ENCODE data around the gene SYT4. TPM values are rescaled to one million over a fixed set of nuclear protein-coding genes. Genes with fewer than 3 reads are reported as not detected.

The SYT4 gene
- total and polyA plus RNA-seq, 4 experiments from 2014 or later: not detected

DNA sequence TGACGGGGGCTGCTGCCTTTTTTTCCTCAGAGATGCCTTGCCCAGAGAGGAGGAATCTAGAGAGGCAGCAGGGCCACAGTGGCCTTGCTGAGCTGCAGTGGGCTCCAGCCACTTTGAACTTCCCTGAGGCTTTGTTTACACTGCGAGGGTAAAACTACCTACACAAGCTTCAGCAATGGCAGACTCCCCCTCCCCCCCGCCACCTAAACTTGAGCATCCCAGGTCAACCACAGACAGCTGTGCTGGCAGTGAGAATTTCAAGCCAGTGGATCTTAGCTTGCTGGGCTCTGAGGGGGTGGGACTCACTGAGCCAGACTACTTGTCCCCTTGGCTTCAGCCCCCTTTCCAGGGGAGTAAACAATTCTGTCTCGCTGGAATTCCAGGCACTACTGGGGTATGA lies 11.8 kb downstream of the SYT4 start:
- intact Hi-C loops (cut with micrococcal nuclease): no loop called here
- POLR2A ChIA-PET (ENCODE audit: partially characterized antibody): no interaction called here
- H3K4me3 ChIP-seq (ENCODE audit: low read length in 2 of 2): no peak overlapping the region
- no peak overlapping the region for H3K27ac ChIP-seq (ENCODE audit: low read depth, low read length)
- H3K4me1 ChIP-seq (ENCODE audit: insufficient read depth, low read length): no peaks in the 10 kb centered on the region
- H3K27me3 ChIP-seq (ENCODE audit: insufficient read depth, low read length): no peaks in the 10 kb centered on the region
- no peak overlapping the region for H3K27ac Mint-ChIP-seq
- no peak for DNase-seq
- H3K9me3 Mint-ChIP-seq: peaks cover 4 to 25% (median 13%) of the 10 kb centered on the region in 8 donors
- H3K4me3 Mint-ChIP-seq: no peak overlapping the region
- H3K36me3 ChIP-seq (ENCODE audit: insufficient read depth, low read length): no peaks in the 10 kb centered on the region
- CTCF ChIA-PET (ENCODE audit: partially characterized antibody): no interaction called here
- H3K4me1 Mint-ChIP-seq: no peaks in the 10 kb centered on the region
- H3K36me3 Mint-ChIP-seq: peaks cover 0 to 1% of the 10 kb centered on the region in 2 donors
- no peaks in the 10 kb centered on the region for H3K27me3 Mint-ChIP-seq
- no peaks in the 10 kb centered on the region for H3K9me3 ChIP-seq (ENCODE audit: control insufficient read depth in 1 of 2, low read length in 2 of 2)

DNA sequence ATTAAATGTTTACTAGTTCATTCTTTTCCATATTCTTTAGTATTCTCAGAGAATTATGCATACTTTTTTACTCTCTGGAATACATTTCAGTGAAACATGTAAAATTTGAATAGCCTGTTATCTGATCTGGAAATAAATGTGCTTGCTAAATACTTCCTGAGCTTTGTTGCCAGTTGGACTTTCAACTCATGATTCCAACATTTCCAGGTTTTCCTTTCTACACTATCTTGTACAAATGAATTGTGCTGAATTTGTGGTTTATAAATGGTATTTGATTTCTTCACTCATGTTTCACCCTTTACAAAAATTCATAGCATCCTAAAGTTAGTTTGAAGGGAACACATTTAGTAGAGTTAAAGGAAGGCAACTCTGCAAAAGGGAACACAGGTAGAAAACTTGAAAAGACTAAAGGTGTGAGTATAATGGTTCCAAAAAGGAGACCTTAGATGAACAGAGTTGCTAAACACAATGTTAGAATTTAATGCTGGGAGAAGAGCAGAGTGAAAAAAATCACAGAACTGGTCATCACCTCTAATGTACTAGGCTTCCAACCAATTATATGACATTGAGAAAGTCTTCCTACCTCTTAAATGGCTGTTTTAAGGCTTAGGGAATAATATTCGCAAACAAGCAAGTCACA lies 28.6 kb downstream of the SYT4 start:
- CTCF ChIA-PET (ENCODE audit: partially characterized antibody): no interaction called here

DNA sequence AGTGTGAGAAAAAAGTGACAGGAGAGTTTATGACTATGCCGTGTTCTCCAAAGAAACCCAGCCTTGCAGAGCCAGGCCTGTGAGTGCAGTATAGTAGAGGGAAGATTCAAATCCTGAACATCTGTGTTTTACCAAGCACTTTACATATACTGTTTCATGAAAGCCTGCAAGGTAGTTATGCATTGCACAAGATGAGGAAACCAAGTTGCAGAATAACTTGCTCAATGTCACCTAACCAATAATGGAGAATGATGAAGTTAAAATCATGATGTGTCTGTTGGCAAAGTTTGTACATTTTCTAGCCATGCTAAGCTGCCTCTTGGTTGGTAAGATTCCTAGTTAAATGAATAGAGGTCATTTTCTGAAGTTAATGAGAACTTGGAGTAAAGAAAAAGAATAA lies 29.3 kb downstream of the SYT4 start:
- H3K4me3 Mint-ChIP-seq: no peak overlapping the region
- no peaks in the 10 kb centered on the region for H3K9me3 ChIP-seq (ENCODE audit: control insufficient read depth in 1 of 2, low read length in 2 of 2)
- no peaks in the 10 kb centered on the region for H3K4me1 ChIP-seq (ENCODE audit: insufficient read depth, low read length)
- no peaks in the 10 kb centered on the region for H3K4me1 Mint-ChIP-seq
- no peak overlapping the region for H3K4me3 ChIP-seq (ENCODE audit: low read length in 2 of 2)
- no peak overlapping the region for H3K27ac Mint-ChIP-seq
- no peak for DNase-seq
- no peak overlapping the region for H3K27ac ChIP-seq (ENCODE audit: low read depth, low read length)
- H3K36me3 Mint-ChIP-seq: no peaks in the 10 kb centered on the region
- intact Hi-C loops (cut with micrococcal nuclease): no loop called here
- ChIA-PET CTCF (ENCODE audit: partially characterized antibody) (no interaction called here), POLR2A (ENCODE audit: partially characterized antibody) (no interaction called here)
- no peaks in the 10 kb centered on the region for H3K36me3 ChIP-seq (ENCODE audit: insufficient read depth, low read length)
- no peaks in the 10 kb centered on the region for H3K27me3 Mint-ChIP-seq
- no peaks in the 10 kb centered on the region for H3K27me3 ChIP-seq (ENCODE audit: insufficient read depth, low read length)
- peaks cover 0 to 11% (median 4%) of the 10 kb centered on the region in 8 donors for H3K9me3 Mint-ChIP-seq

More for the DNA sequence above, 28.6 kb downstream of the SYT4 start:
- H3K4me3 ChIP-seq (ENCODE audit: low read length in 2 of 2): no peak overlapping the region
- no peaks in the 10 kb centered on the region for H3K9me3 ChIP-seq (ENCODE audit: control insufficient read depth in 1 of 2, low read length in 2 of 2)
- H3K27me3 ChIP-seq (ENCODE audit: insufficient read depth, low read length): no peaks in the 10 kb centered on the region
- DNase-seq: no peak
- peaks cover 0 to 9% (median 4%) of the 10 kb centered on the region in 8 donors for H3K9me3 Mint-ChIP-seq
- no peaks in the 10 kb centered on the region for H3K36me3 Mint-ChIP-seq
- no peaks in the 10 kb centered on the region for H3K36me3 ChIP-seq (ENCODE audit: insufficient read depth, low read length)
- intact Hi-C loops (cut with micrococcal nuclease): no loop called here
- H3K27me3 Mint-ChIP-seq: no peaks in the 10 kb centered on the region
- H3K4me3 Mint-ChIP-seq: no peak overlapping the region
- no peaks in the 10 kb centered on the region for H3K4me1 Mint-ChIP-seq
- H3K4me1 ChIP-seq (ENCODE audit: insufficient read depth, low read length): no peaks in the 10 kb centered on the region
- H3K27ac ChIP-seq (ENCODE audit: low read depth, low read length): no peak overlapping the region
- H3K27ac Mint-ChIP-seq: no peak overlapping the region
- POLR2A ChIA-PET (ENCODE audit: partially characterized antibody): no interaction called here

DNA sequence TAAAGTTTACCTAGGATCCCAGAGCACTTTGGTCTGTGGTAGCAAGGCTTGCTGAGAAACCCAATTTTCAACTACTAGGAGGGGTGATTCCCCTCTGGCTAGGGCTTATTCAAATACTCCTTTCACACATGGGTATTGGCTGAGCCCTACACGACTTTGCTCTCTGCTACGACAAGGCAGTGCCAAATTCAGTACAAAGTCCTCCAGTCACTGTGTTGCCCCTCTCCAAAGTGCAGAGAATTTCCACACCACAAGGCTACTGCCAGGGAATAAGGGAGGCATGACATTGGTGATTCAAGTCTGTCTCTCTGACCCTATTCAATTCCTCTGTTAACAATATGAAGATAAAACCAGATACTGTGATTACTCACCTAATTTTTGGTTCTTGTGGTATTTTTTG lies 38.9 kb downstream of the SYT4 start:
- H3K4me3 ChIP-seq (ENCODE audit: low read length in 2 of 2): no peak overlapping the region
- Mint-ChIP-seq H3K27me3 (no peaks in the 10 kb centered on the region), H3K4me1 (no peaks in the 10 kb centered on the region), H3K36me3 (no peaks in the 10 kb centered on the region), H3K4me3 (no peak overlapping the region), H3K9me3 (peaks cover 2 to 12% (median 7%) of the 10 kb centered on the region in 8 donors), H3K27ac (no peak overlapping the region)
- no peaks in the 10 kb centered on the region for H3K4me1 ChIP-seq (ENCODE audit: insufficient read depth, low read length)
- DNase-seq: no peak
- no peaks in the 10 kb centered on the region for H3K27me3 ChIP-seq (ENCODE audit: insufficient read depth, low read length)
- H3K36me3 ChIP-seq (ENCODE audit: insufficient read depth, low read length): no peaks in the 10 kb centered on the region
- ChIA-PET CTCF (ENCODE audit: partially characterized antibody) (no interaction called here), POLR2A (ENCODE audit: partially characterized antibody) (no interaction called here)
- H3K9me3 ChIP-seq (ENCODE audit: control insufficient read depth in 1 of 2, low read length in 2 of 2): no peaks in the 10 kb centered on the region
- intact Hi-C loops (cut with micrococcal nuclease): no loop called here
- H3K27ac ChIP-seq (ENCODE audit: low read depth, low read length): no peak overlapping the region

DNA sequence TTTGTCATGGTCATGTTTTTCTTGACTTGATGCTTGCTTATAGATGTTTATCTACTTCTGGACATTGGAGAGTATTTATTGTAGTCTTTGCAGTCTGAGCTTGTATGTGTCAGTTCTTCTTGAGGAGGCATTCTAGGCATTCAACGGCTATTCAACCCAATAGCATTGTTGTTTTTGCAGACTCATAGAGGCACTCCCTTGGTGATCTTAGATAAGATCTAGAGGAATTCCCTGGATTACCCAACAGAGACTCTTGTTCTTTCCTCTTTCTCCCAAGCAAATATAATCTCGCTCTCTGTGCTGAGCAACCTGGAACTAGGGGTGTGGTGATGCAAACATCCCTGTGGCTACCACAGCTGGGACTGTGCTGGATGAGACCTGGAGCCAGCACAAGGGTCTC lies 40.4 kb downstream of the SYT4 start:
- Mint-ChIP-seq H3K27ac (no peak overlapping the region), H3K9me3 (peaks cover under 1 to 16% (median 6%) of the 10 kb centered on the region in 8 donors), H3K4me1 (no peaks in the 10 kb centered on the region), H3K36me3 (no peaks in the 10 kb centered on the region), H3K27me3 (no peaks in the 10 kb centered on the region), H3K4me3 (no peak overlapping the region)
- Histone ChIP-seq H3K4me1 (ENCODE audit: insufficient read depth, low read length) (no peaks in the 10 kb centered on the region), H3K4me3 (ENCODE audit: low read length in 2 of 2) (no peak overlapping the region), H3K36me3 (ENCODE audit: insufficient read depth, low read length) (no peaks in the 10 kb centered on the region), H3K27me3 (ENCODE audit: insufficient read depth, low read length) (no peaks in the 10 kb centered on the region), H3K9me3 (ENCODE audit: control insufficient read depth in 1 of 2, low read length in 2 of 2) (no peaks in the 10 kb centered on the region), H3K27ac (ENCODE audit: low read depth, low read length) (no peak overlapping the region)
- CTCF ChIA-PET (ENCODE audit: partially characterized antibody): no interaction called here
- DNase-seq: no peak
- intact Hi-C loops (cut with micrococcal nuclease): no loop called here
- POLR2A ChIA-PET (ENCODE audit: partially characterized antibody): no interaction called here

DNA sequence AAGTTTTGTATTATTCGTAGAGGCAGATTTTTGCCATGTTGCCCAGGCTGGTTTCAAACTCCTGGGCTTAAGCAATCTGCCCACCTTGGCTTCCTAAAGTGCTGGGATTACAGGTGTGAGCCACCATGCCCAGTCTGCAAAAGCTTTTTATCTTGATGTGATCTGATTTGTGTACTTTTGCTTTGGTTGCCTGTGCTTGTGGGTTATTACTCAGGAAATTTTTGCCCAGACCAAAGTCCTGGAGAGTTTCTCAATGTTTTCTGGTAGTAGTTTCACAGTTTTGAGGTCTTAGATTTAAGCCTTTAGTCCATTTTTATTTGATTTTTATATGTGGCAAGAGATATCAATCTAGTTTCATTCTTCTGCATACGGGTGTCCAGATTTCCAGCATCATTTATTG lies 42.4 kb downstream of the SYT4 start:
- Histone ChIP-seq H3K4me3 (ENCODE audit: low read length in 2 of 2) (no peak overlapping the region), H3K36me3 (ENCODE audit: insufficient read depth, low read length) (no peaks in the 10 kb centered on the region), H3K4me1 (ENCODE audit: insufficient read depth, low read length) (no peaks in the 10 kb centered on the region), H3K27me3 (ENCODE audit: insufficient read depth, low read length) (no peaks in the 10 kb centered on the region), H3K27ac (ENCODE audit: low read depth, low read length) (no peak overlapping the region), H3K9me3 (ENCODE audit: control insufficient read depth in 1 of 2, low read length in 2 of 2) (no peaks in the 10 kb centered on the region)
- Mint-ChIP-seq H3K9me3 (peaks cover 2 to 18% (median 6%) of the 10 kb centered on the region in 8 donors), H3K4me3 (no peak overlapping the region), H3K27ac (no peak overlapping the region), H3K4me1 (no peaks in the 10 kb centered on the region), H3K36me3 (no peaks in the 10 kb centered on the region), H3K27me3 (no peaks in the 10 kb centered on the region)
- no peak for DNase-seq
- POLR2A ChIA-PET (ENCODE audit: partially characterized antibody): no interaction called here
- CTCF ChIA-PET (ENCODE audit: partially characterized antibody): interaction anchor here (0.5 kb wide), 1 partner anchor 665 kb away, joined by 3 read pairs; no protein-coding TSS in a partner anchor
- intact Hi-C loops (cut with micrococcal nuclease): no loop called here

DNA sequence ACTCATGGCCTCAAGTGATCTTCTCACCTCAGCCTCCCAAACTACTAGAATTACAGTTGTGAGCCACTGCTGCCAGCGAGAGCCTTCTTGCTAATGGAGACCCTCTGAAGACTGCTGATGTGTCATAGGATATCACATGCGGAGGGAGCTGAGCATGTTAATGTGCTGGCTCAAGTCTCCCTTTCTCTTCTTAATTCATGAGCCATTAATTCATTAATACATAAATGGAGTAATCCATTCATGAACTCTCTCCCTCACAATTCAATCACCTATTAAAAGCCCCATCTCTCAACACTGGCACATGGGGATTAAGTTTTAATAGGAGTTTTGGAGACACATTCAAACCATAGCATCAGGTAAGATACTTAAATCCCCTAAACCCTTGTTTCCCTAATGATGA lies 54.8 kb downstream of the SYT4 start:
- POLR2A ChIA-PET (ENCODE audit: partially characterized antibody): no interaction called here
- no peaks in the 10 kb centered on the region for H3K27me3 ChIP-seq (ENCODE audit: insufficient read depth, low read length)
- Mint-ChIP-seq H3K27me3 (no peaks in the 10 kb centered on the region), H3K36me3 (no peaks in the 10 kb centered on the region), H3K27ac (no peak overlapping the region), H3K4me3 (no peak overlapping the region), H3K4me1 (no peaks in the 10 kb centered on the region), H3K9me3 (peaks cover 0 to 26% (median 10%) of the 10 kb centered on the region in 8 donors)
- CTCF ChIA-PET (ENCODE audit: partially characterized antibody): no interaction called here
- no peak for DNase-seq
- no peak overlapping the region for H3K4me3 ChIP-seq (ENCODE audit: low read length in 2 of 2)
- H3K4me1 ChIP-seq (ENCODE audit: insufficient read depth, low read length): no peaks in the 10 kb centered on the region
- no peaks in the 10 kb centered on the region for H3K36me3 ChIP-seq (ENCODE audit: insufficient read depth, low read length)
- H3K9me3 ChIP-seq (ENCODE audit: control insufficient read depth in 1 of 2, low read length in 2 of 2): no peaks in the 10 kb centered on the region
- H3K27ac ChIP-seq (ENCODE audit: low read depth, low read length): no peak overlapping the region
- intact Hi-C loops (cut with micrococcal nuclease): no loop called here

DNA sequence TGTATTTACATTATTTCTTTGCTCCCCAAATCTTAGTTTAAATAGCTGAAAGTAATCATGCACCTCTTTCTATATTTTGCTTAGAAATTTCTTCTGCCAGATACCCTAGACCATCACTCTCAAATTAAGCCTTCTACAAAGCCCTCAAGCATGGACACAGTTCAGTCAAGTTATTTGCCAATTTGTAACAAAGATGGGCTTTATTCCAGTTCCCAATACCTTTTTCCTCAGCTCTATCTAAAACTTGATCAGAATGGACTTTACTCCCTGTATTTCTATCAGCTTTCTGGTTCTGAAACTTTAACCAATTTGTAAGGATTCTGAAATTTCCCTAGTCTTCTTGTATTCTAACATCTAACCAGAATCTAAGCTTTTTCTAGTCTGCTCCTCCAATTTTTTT lies 56.6 kb downstream of the SYT4 start:
- intact Hi-C loops (cut with micrococcal nuclease): no loop called here
- Mint-ChIP-seq H3K4me1 (no peaks in the 10 kb centered on the region), H3K4me3 (no peak overlapping the region), H3K9me3 (peaks cover 0 to 26% (median 14%) of the 10 kb centered on the region in 8 donors), H3K27me3 (no peaks in the 10 kb centered on the region), H3K27ac (no peak overlapping the region), H3K36me3 (no peaks in the 10 kb centered on the region)
- H3K36me3 ChIP-seq (ENCODE audit: insufficient read depth, low read length): no peaks in the 10 kb centered on the region
- H3K4me3 ChIP-seq (ENCODE audit: low read length in 2 of 2): no peak overlapping the region
- ChIA-PET CTCF (ENCODE audit: partially characterized antibody) (no interaction called here), POLR2A (ENCODE audit: partially characterized antibody) (no interaction called here)
- no peak overlapping the region for H3K27ac ChIP-seq (ENCODE audit: low read depth, low read length)
- no peak for DNase-seq
- no peaks in the 10 kb centered on the region for H3K4me1 ChIP-seq (ENCODE audit: insufficient read depth, low read length)
- H3K9me3 ChIP-seq (ENCODE audit: control insufficient read depth in 1 of 2, low read length in 2 of 2): no peaks in the 10 kb centered on the region
- H3K27me3 ChIP-seq (ENCODE audit: insufficient read depth, low read length): no peaks in the 10 kb centered on the region

All from CD4-positive, alpha-beta memory T cell (primary cell).